CD4-positive, alpha-beta T cell (primary cell): Measurements from ENCODE around the gene PPP1R9B. TPM values are rescaled to one million over a fixed set of nuclear protein-coding genes. Genes with fewer than 3 reads are reported as not detected.

Experiments
- ATAC-seq: fragments of 200-7000 bp; cut with Tn5 transposase; one replicate; pipeline ENCODE4 v1.10.0; 2022; ENCODE audit warnings: mild to moderate bottlenecking; ENCODE audit not compliant: poor library complexity
- CTCF ChIA-PET: fragments of 350-600 bp; sonication (Branson Sonifier 250); formaldehyde crosslinking; loops from one replicate; lab custom pipeline; 2021; ENCODE audit warnings: antibody characterized with exemption, inconsistent platforms; lab: Charles Lee
- POLR2A ChIA-PET: fragments of 350-600 bp; sonication (Branson Sonifier 250); formaldehyde crosslinking; loops from one replicate; lab custom pipeline; 2021; ENCODE audit warnings: antibody characterized with exemption, inconsistent platforms; lab: Charles Lee
- DNase-seq, 14 experiments: peaks; one replicate each; pipeline ENCODE4 v3.0.0-alpha.2; 2013 to 2020; ENCODE audit warnings: mixed read lengths in 2 of 14
- H3K27ac ChIP-seq, 2 donors: one replicate each; pipeline versions ENCODE4 v1.5.1 to v1.7.0; 2013; ENCODE audit warnings: low read length in 2 of 2, low read depth in 1 of 2, mild to moderate bottlenecking in 1 of 2
- H3K27me3 ChIP-seq, 2 experiments: 1 replicate in 1 of 2; 2 replicates in 1 of 2; pipeline versions ENCODE4 v1.6.1 to v1.7.0; 2013; ENCODE audit warnings: low read length in 2 of 2, control low read depth in 1 of 2, mild to moderate bottlenecking in 1 of 2, moderate library complexity in 1 of 2; ENCODE audit not compliant: insufficient read depth in 2 of 2, control insufficient read depth in 1 of 2
- H3K36me3 ChIP-seq: one replicate; pipeline ENCODE4 v1.6.1; 2013; ENCODE audit warnings: low read length, control low read depth; ENCODE audit not compliant: insufficient read depth
- H3K4me1 ChIP-seq: one replicate; pipeline ENCODE4 v1.6.1; 2013; ENCODE audit warnings: low read length, control low read depth; ENCODE audit not compliant: insufficient read depth
- H3K4me3 ChIP-seq: one replicate; pipeline ENCODE4 v1.5.1; 2013; ENCODE audit warnings: mild to moderate bottlenecking, low read length, moderate library complexity
- H3K9me3 ChIP-seq, 2 experiments: 1 replicate in 1 of 2; 2 replicates in 1 of 2; pipeline versions ENCODE4 v1.6.1 to v1.7.0; 2013; ENCODE audit warnings: low read length in 2 of 2, mild to moderate bottlenecking in 2 of 2, control low read depth in 1 of 2, moderate library complexity in 1 of 2; ENCODE audit not compliant: control insufficient read depth in 1 of 2, insufficient read depth in 1 of 2
- H3K27ac Mint-ChIP-seq: one replicate; pipeline ENCODE4 v1.8.0; 2020; ENCODE audit warnings: mixed read lengths
- H3K27me3 Mint-ChIP-seq: one replicate; pipeline ENCODE4 v1.8.0; 2021; ENCODE audit warnings: mixed read lengths
- H3K36me3 Mint-ChIP-seq: one replicate; pipeline ENCODE4 v1.8.0; 2021; ENCODE audit warnings: low read depth, mixed read lengths
- H3K4me1 Mint-ChIP-seq: one replicate; pipeline ENCODE4 v1.8.0; 2021; ENCODE audit warnings: low read depth, mixed read lengths
- H3K4me3 Mint-ChIP-seq: one replicate; pipeline ENCODE4 v1.8.0; 2020; ENCODE audit warnings: mild to moderate bottlenecking, mixed read lengths
- H3K9me3 Mint-ChIP-seq: one replicate; pipeline ENCODE4 v1.8.0; 2020; ENCODE audit warnings: mixed read lengths
- CTCF ChIP-seq: fragments of 200-600 bp; IDR thresholded peaks from one replicate; pipeline ENCODE4 v1.8.0; 2022; ENCODE audit warnings: antibody characterized with exemption, mild to moderate bottlenecking
- intact Hi-C, 2 experiments: fragments of 100-400 bp; cut with DNase I in 1 of 2; cut with micrococcal nuclease in 1 of 2; formaldehyde crosslinking; loops; one replicate each; pipeline versions ENCODE4 v1.15.1 to v1.9.0; 2023 to 2025; cut with DNase I, micrococcal nuclease
- total RNA-seq, 174 experiments: library from RNA in 2 of 174; stranded (reverse) in 2 of 174; gene quantifications; one replicate each; pipeline ENCODE4 v1.2.3 and lab custom pipeline; 2021 to 2026

Gene PPP1R9B
- total RNA-seq, 2 experiments from 2014 or later: 53.4 to 55.7 TPM

DNA sequence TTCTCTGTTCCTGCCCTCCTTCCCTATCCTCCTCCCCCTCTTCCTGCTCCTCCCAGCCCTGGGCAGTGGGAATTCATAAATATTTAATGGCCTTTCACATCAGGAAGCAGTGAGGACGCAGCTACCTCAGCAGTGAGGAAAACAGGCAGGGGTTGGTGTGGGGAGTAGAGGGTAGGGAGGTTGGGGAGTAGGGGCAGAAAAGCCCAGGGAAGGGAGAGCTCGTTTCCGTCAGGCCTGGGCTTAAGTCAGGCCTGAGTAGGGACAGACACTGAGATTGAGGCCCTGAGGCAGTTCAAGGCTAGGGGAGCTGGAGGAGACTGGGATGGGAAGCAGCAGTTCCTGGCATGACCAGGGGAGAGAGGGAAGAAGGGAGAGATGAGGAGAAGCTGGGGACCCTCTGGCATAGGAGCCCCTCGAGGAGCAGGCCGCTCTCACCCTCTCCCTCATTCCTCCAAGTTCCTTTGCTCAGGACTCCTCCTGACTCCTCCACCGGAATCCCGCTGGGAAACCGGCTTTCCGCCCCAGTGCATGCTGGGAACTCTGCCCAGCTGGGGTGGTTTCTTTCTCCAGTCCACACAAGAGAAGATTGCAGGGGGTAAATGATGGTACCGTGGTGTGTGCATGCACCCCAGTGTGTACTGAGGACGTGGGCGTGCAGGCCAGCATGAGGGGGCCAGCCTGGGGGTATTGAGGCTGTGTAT, 26.7 kb downstream of the PPP1R9B start:
- POLR2A ChIA-PET: interaction anchor here (1.3 kb wide), 1 partner anchor 38 kb away, joined by 3 read pairs; no protein-coding TSS in a partner anchor
- peaks cover 28% of the 10 kb centered on the region for H3K27me3 Mint-ChIP-seq
- no peak for TF ChIP-seq CTCF
- peaks cover 5% of the 10 kb centered on the region for H3K4me1 Mint-ChIP-seq
- no peaks in the 10 kb centered on the region for H3K9me3 Mint-ChIP-seq
- no peak overlapping the region for H3K4me3 ChIP-seq
- intact Hi-C loops: no loop called here
- ATAC-seq: no peak
- H3K36me3 ChIP-seq: no peaks in the 10 kb centered on the region
- H3K27me3 ChIP-seq: peaks cover 1 to 8% of the 10 kb centered on the region in 2 experiments
- H3K4me3 Mint-ChIP-seq: no peak overlapping the region
- CTCF ChIA-PET: interaction anchor here (1.5 kb wide), 1 partner anchor 9 kb away, joined by 4 read pairs; no protein-coding TSS in a partner anchor
- H3K9me3 ChIP-seq: no peaks in the 10 kb centered on the region
- H3K36me3 Mint-ChIP-seq: no peaks in the 10 kb centered on the region
- no peak for DNase-seq
- no peak overlapping the region for H3K27ac Mint-ChIP-seq
- peaks cover 9% of the 10 kb centered on the region for H3K4me1 ChIP-seq
- no peak overlapping the region for H3K27ac ChIP-seq

DNA sequence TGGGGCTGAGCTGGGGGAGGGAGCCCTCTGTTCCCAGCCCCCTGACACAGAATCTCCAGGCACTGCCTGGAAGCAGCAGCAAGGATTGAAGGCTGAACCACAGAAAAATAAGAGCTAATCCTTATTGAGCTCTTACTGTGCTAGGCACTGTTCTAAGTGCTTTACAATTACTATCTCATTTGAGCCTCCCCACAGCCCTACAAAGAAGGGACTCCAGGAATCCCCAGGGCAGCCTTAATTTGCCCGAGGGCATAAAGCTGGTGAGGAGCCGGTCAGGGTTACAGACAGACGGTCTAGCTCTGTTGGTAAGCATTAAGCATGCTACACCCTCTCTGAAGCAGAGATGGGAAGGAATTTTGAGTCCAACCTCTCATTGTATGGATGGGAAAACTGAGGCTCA, 27.5 kb downstream of the PPP1R9B start:
- Mint-ChIP-seq H3K9me3 (no peaks in the 10 kb centered on the region), H3K4me1 (no peaks in the 10 kb centered on the region), H3K27me3 (peaks cover 29% of the 10 kb centered on the region), H3K36me3 (no peaks in the 10 kb centered on the region), H3K27ac (no peak overlapping the region), H3K4me3 (no peak overlapping the region)
- Histone ChIP-seq H3K4me3 (no peak overlapping the region), H3K9me3 (no peaks in the 10 kb centered on the region), H3K4me1 (peaks cover 3% of the 10 kb centered on the region), H3K27ac (no peak overlapping the region), H3K36me3 (no peaks in the 10 kb centered on the region), H3K27me3 (peaks cover 0 to 3% of the 10 kb centered on the region in 2 experiments)
- ChIA-PET CTCF (interaction anchor here (1.5 kb wide), 1 partner anchor 8 kb away, joined by 4 read pairs; no protein-coding TSS in a partner anchor), POLR2A (interaction anchor here (0.6 to 1.3 kb wide), 2 partner anchors 39 to 380 kb away, joined by 3 read pairs; no protein-coding TSS in a partner anchor)
- TF ChIP-seq CTCF: no peak
- intact Hi-C loops: no loop called here
- ATAC-seq: no peak
- no peak for DNase-seq

DNA sequence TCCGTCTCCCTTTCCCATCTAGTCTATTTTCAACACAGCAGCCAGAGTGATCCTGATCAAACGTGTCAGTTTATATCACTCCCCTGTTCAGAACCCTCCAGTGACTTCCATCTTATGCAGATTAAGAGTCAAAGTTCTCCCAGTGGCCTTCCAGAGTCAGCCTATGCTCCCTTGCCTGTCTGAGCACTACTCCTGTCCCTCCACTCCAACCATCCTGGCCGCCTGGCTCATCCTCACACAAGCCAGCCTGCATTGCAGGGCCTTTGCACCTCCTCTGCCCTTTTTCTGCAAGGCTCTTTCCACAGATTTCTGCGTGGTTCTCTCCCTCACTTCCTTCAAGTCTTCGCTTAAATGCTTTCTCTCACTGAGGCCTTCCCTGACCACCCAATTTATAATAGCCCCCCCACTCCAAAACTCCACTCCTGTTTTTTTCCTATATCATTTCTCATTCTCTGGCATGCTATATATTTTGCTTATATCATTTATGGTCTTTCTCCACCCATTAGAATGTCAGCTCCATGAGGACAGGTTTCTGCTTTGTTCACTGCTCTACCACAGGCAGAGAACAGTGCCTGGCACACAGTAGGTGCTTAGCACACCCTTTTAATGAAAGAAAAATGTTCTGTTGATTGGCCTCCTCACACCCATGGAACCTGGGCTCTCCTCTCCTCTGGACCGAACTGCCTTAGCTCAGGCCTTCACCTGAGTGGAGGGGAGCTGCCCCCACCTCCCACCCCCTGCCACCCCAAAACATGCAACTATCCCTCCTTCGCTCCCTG, 29.8 kb downstream of the PPP1R9B start:
- H3K4me3 Mint-ChIP-seq: no peak overlapping the region
- no peak for DNase-seq
- no peak for TF ChIP-seq CTCF
- ATAC-seq: no peak
- ChIA-PET CTCF (no interaction called here), POLR2A (interaction anchor here (1.4 kb wide), 1 partner anchor 25 kb away, joined by 3 read pairs; the partner anchor contains the start of gene PDK2)
- no peak overlapping the region for H3K27ac Mint-ChIP-seq
- H3K4me3 ChIP-seq: no peak overlapping the region
- H3K4me1 ChIP-seq: peaks cover 11% of the 10 kb centered on the region
- peaks cover 5 to 17% of the 10 kb centered on the region in 2 experiments for H3K27me3 ChIP-seq
- intact Hi-C loops: no loop called here
- no peaks in the 10 kb centered on the region for H3K36me3 ChIP-seq
- H3K27me3 Mint-ChIP-seq: peaks cover 41% of the 10 kb centered on the region
- no peak overlapping the region for H3K27ac ChIP-seq
- no peaks in the 10 kb centered on the region for H3K9me3 ChIP-seq
- no peaks in the 10 kb centered on the region for H3K9me3 Mint-ChIP-seq
- no peaks in the 10 kb centered on the region for H3K36me3 Mint-ChIP-seq
- peaks cover 7% of the 10 kb centered on the region for H3K4me1 Mint-ChIP-seq
